ENCODE data around the gene MSN. TPM values are rescaled to one million over a fixed set of nuclear protein-coding genes. Genes with fewer than 3 reads are reported as not detected.

MSN gene
- total RNA-seq, 1 experiment from 2014 or later, result 706 TPM

- DNase-seq (ENCODE audit: low read depth), result no peak
Observed at GRCh38 chrX:65673857-65674203, 6.4 kb downstream of the MSN start.

DNA sequence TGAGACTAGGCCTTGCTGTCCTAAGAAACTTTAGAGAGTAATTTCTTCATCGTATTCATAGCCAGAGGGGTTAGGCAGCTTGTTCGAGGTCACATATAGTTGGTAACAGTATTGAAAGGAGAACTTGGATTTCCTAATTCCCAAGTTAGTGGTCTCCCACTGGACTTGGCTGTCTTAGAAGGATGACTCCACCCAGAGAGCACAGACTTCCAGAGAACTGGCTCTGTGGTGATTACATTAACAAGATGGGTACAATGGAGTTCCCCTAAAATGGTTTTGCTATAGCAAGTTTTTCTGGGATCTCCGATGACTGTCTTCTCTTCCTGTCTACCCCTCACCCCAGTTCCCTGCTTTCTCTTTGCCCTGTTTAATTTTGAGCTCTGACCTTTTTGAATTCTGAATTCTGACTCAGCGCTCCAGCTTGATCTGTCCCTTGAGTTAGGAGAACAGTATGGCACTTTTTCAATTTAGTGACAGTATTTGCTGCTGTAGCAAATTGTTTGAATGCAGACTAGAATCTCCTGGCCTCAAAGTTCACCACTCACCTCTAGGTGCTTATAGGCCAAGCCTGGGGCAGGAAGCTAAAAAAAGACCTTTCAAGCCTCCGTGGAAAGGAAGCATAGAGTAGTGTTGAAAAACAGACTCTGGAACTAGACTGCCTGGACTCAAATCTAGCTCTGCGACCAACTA is 6.9 kb downstream of the MSN start:
- DNase-seq (ENCODE audit: low read depth), result peak; percentile 81

DNA sequence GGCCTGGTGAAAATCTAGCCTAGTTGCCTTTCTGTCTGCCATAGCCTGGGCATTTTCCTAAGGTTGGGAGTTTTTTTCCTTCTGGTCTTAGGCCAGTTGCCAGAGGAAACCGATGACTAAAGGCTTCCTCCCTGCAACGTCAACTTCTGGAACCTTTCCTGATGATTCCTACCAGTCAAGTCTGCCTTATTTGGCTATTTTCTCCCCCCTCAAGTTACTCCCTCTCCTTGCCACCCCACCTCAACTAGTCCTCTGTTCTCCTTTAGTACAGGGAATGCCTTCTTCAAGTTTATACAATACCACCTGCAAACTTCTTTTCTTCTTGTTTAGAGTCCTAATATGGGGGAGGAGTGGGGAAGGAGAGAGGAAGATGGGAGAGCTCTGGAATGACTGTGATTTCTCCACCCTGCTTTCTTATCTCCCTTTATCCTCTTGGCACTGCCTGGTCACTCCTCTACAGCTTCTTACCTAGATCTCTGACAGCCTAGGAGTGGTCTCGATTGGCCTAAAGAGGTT is 10.6 kb downstream of the MSN start:
- DNase-seq (ENCODE audit: low read depth), result peak; percentile 98

GRCh38 chrX:65679071-65679540 is 11.7 kb downstream of the MSN start:
- DNase-seq (ENCODE audit: low read depth), result peak; percentile 90

DNA sequence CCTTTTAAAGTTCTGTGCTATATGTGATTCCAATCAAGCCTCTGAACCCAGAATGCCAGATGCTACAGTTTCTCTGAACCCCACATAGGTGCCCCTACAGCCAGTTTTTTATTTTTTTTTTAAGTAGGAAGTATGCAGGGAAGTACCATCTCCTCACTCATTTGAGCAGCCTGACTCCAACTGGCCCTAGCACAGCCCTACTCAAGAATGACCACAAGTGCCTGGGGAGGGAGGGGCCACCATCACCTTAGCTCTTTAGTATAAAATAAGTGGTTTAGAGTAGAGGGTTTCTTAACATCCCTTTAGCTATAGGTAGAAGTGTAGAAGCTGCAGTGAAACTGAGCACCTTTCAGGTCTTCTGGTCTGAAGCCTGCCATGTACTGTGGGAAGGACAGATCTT is 14.4 kb downstream of the MSN start:
- DNase-seq (ENCODE audit: low read depth), result no peak

DNA sequence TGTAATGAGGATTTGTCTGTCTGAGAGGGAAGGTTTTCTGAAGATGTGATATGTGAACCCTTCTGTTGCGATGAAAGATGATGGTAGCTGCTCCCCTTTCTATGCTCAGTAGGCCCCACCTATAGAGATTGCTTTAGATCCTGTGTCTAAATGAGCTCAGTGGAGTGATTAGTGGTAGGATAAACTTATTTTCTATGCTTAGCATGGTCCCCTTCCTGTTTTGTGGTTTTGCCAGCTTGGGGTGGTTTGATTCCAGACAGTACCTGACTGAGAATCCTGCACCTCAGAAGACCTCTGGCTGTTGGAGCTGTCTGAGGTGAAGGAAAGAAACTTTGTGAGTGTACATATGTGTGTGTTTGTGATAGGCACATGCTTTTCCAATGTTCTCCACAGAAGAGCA is 17.7 kb downstream of the MSN start:
- DNase-seq (ENCODE audit: low read depth), result no peak

GRCh38 chrX:65686236-65686635 is 18.8 kb downstream of the MSN start:
- DNase-seq (ENCODE audit: low read depth), result no peak

DNA sequence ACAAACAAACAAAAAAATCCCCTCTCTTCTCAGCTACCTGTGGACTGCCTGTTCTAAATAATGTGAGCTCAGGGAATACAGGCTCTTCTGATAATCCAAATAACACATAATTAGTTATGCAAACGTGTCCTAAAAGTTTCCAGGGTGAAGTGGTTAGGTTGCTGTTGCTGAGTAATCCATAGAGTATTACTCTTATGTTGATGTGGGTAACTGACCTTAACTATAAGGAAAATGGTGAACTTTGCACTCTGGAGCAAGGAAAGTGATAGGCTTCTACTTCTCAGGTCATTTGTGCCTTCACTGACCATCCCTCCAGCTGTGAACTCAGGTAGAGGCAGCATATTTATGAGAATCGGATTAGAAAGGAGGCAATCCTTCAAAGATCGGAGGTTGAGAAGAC is 19.9 kb downstream of the MSN start:
- DNase-seq (ENCODE audit: low read depth), result no peak

- DNase-seq (ENCODE audit: low read depth), result peak; percentile 79
Observed at GRCh38 chrX:65688403-65688871, 21.0 kb downstream of the MSN start.

- peak; percentile 77 for DNase-seq (ENCODE audit: low read depth)
Observed at GRCh38 chrX:65689377-65689776, 21.9 kb downstream of the MSN start.

GRCh38 chrX:65690057-65690855 is 22.8 kb downstream of the MSN start:
- DNase-seq (ENCODE audit: low read depth), result peak; percentile 95

- no peak for DNase-seq (ENCODE audit: low read depth)
Observed at GRCh38 chrX:65695849-65696449, 28.5 kb downstream of the MSN start.

GRCh38 chrX:65696613-65697012 is 29.2 kb downstream of the MSN start:
- no peak for DNase-seq (ENCODE audit: low read depth)

DNA sequence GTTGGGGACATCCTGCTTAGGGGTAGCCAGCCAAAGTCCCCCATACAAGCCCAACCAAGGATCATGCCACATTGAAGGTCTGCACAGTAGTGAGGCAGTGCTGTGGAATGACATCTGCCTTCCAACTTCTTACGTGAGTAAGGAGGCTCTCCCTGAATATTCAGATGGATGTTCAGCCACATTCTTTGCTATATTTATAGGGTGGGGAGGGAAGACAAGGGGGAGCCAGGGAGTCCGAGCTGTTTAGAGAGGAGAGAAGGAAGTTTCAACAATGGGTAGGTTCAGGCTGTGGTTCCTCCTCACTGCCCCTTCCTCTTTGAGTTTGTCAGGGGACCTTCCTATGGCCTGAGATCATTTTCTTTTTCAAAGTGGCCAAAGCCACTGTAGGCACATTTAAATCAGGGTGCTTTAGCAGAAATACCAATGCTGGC is 29.8 kb downstream of the MSN start:
- peak; percentile 82 for DNase-seq (ENCODE audit: low read depth)

DNA sequence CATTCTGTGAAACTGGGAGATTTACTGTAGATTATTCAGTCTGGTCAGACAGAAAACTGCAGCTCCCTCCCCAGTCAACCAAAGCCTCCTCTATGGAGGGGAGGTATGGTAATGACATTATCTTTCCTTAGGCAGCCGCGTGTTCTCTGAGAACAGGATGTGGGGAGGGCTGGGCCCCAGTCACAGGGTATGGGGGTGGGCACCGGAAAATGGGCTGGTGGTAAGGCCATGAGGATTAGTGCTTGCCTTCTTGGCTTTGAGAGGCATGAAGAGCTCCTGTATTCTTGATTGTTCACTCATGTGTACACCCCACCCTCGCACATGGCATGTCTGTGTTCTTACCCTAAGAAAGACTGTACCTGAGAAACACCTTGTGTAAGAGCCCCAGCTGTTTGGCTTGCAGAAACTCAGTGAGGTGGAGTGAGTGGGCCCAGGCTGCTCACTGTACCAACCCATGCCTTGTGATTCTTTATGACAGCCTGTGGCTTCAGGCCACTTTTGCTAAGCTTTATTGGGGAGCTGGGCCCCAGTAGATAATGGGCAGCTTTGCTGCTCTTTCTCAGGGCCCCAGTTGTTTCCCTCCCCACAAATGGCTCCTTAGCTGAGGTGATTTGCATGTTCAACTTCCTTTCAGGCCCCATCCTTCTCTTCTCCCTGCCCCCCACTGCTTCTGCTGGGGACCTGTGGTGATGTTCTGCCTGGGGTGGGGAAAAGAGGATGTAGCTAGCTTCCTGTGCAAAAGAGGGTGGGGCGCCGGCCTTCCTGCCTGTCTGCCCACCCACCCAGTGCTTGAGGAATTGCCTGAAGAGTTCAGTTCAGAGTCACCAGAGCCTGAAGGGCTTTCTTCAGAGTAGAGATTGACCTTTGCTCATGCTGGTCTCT is 30.7 kb downstream of the MSN start:
- peak; percentile 68 for DNase-seq (ENCODE audit: low read depth)

- no peak for DNase-seq (ENCODE audit: low read depth)
Observed at GRCh38 chrX:65702956-65703355, 35.5 kb downstream of the MSN start.

DNA sequence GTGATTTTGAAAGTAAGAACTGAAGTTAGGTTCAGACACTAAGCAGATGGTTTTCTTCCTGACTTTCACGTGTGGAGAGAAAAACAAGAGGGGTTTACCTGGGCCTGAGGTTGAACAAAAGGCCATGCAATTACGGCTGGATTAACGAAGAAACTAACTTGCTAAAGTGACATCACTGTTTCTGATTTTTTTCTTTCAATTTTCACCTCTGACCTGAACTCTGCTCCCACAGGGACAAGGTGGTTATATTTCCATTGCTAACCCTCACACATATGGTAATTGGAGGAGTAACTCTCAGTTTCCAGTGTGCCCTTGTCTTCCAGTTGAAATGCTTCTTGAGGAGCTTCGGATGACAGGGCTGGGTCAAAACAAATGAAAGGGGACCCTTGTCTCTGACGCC is 38.0 kb downstream of the MSN start:
- no peak for DNase-seq (ENCODE audit: low read depth)

GRCh38 chrX:65706041-65706828 is 38.8 kb downstream of the MSN start:
- peak; percentile 98 for DNase-seq (ENCODE audit: low read depth)

DNA sequence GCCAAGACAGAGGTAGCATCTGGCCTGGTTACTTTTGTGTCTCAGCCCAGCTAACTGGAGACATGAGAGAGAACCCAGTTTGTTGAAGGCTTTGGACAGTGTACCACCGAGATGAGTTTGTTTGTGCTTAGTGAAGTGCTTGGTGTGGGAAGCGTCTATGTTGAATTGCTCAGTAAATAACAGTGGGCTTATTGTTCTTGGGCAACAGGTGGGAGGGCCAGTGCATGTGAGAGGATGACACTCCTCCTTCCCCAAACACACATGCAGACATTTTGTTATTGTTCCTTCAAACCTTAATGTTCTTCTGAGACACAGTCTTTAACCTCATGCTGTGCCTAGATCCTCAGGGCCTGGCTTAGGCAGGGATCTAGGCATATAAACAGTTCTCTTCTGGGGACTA is 39.7 kb downstream of the MSN start:
- no peak for DNase-seq (ENCODE audit: low read depth)

- DNase-seq (ENCODE audit: low read depth), result no peak
Observed at GRCh38 chrX:65712005-65712806, 44.8 kb downstream of the MSN start.

Data from M059J (cell line).